Measurements from ENCODE around the gene NADK2. TPM values are rescaled to one million over a fixed set of nuclear protein-coding genes. Genes with fewer than 3 reads are reported as not detected.

The NADK2 gene
- total and polyA plus RNA-seq, 10 of the 15 experiments (the other 5 are each of a cell fraction or from before 2014, with no cell fraction given) = 2.4 to 9.0 (median 6.3) TPM

DNA sequence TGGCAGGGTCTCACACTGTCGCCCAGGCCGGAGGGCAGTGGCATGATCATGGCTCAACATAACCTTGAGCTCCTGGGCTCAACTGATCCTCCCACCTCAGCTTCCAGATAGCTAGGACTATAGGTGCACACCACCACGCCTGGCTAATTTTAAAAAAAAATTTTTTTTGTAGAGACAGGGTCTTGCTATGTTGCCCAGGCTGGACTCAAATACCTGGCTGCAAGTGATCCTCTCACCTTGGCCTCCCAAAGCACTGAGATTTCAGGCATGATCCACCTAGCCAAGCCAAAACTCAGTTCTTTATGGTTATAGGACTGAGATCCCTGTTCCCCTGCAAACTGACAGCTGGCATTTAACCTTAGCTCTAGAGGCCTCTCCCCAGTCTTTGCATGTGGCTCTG is 95.3 kb downstream of the NADK2 start:
- no peaks in the 10 kb centered on the region for H3K9me3 ChIP-seq (replicated peaks; ENCODE audit: control insufficient read depth, insufficient read depth, low read length)
- intact Hi-C loops (cut with micrococcal nuclease; ENCODE audit: unreplicated experiment) (no loop called here), in situ Hi-C loops (cut with MboI) (no loop called here)
- CTCF ChIA-PET = interaction anchor here (1.2 to 1.3 kb wide), 2 partner anchors 9 to 120 kb away, joined by 3 read pairs; no protein-coding TSS in a partner anchor
- RAD21 ChIA-PET (ENCODE audit: unreplicated experiment) = no interaction called here
- ATAC-seq (no peak), FAIRE-seq (no peak), DNase-seq (ENCODE audit: low read depth, low spot score) (no peak)
- H3K27me3 ChIP-seq (replicated peaks in 1 of 2; ENCODE audit: control insufficient read depth in 2 of 2, insufficient read depth in 2 of 2, low read length in 1 of 2) = no peaks in the 10 kb centered on the region
- H3K4me2 ChIP-seq (ENCODE audit: control insufficient read depth, insufficient read depth) = no peak overlapping the region
- H3K4me3 ChIP-seq = no peak overlapping the region
- 77% methylated on average over 3 of the region's 3 CpGs for WGBS (ENCODE audit: insufficient coverage, insufficient replicate concordance, low lambda C conversion rate, missing lambda C conversion rate)
- TF ChIP-seq FOXM1 (IDR thresholded peaks at IDR 0.05; ENCODE audit: low read depth, low read length) = no peak
- no peak for TF ChIP-seq PAX5 (IDR thresholded peaks at IDR 0.05; ENCODE audit: borderline replicate concordance, low read depth, low read length)
- TF ChIP-seq BACH1 (IDR thresholded peaks at IDR 0.05; ENCODE audit: borderline replicate concordance) = no peak
- TF ChIP-seq NR2C2 (IDR thresholded peaks at IDR 0.05; ENCODE audit: borderline replicate concordance, control insufficient read depth, insufficient read length, low read depth) = no peak
- no peak for TF ChIP-seq DPF2 (IDR thresholded peaks at IDR 0.05)
- no peak for TF ChIP-seq TBL1XR1 (IDR thresholded peaks at IDR 0.05; ENCODE audit: low read depth, low read length)
- no peak for TF ChIP-seq TCF3 (IDR thresholded peaks at IDR 0.05; ENCODE audit: borderline replicate concordance, insufficient read depth, low read depth, low read length)
- TF ChIP-seq NFXL1 (IDR thresholded peaks at IDR 0.05; ENCODE audit: borderline replicate concordance) = no peak
- TF ChIP-seq TARDBP (IDR thresholded peaks at IDR 0.05; ENCODE audit: borderline replicate concordance) = no peak
- TF ChIP-seq HCFC1 (IDR thresholded peaks at IDR 0.05; ENCODE audit: low read length) = no peak
- no peak for TF ChIP-seq SP1 (IDR thresholded peaks at IDR 0.05; ENCODE audit: low read depth, low read length)
- peaks cover 0 to 3% of the 10 kb centered on the region in 2 experiments; a peak in 1 of 4 replicates for H3K36me3 ChIP-seq (ENCODE audit: control insufficient read depth in 2 of 2, insufficient read depth in 2 of 2, low read length in 1 of 2)
- H4K20me1 ChIP-seq (ENCODE audit: control insufficient read depth, insufficient read depth) = no peaks in the 10 kb centered on the region
- H3K27ac ChIP-seq (ENCODE audit: control insufficient read depth, insufficient read depth) = no peak overlapping the region
- no peak overlapping the region for H2AFZ ChIP-seq (ENCODE audit: control insufficient read depth, low read depth, low read length)
- BruUV-seq (replicated peaks) = no TSS peak
- SMC1A ChIA-PET (ENCODE audit: uncharacterized antibody, unreplicated experiment) = interaction anchor here (1.3 kb wide), 1 partner anchor 72 kb away, joined by 3 read pairs; no protein-coding TSS in a partner anchor
- peaks cover 15% of the 10 kb centered on the region for H3K79me2 ChIP-seq (ENCODE audit: control insufficient read depth, insufficient read depth, low read length)
- POLR2A ChIA-PET = no interaction called here
- H3K4me1 ChIP-seq (ENCODE audit: control insufficient read depth, insufficient read depth, low read length) = no peaks in the 10 kb centered on the region
- no peak overlapping the region for H3K9ac ChIP-seq (ENCODE audit: control insufficient read depth, insufficient read depth, low read length)
